Coronary artery (tissue), 2 donors: ENCODE measurements around the gene CFAP58.

ENCODE experiments used
- DNase-seq: peaks from one replicate; pipeline ENCODE4 v3.0.0-alpha.2; 2017; ENCODE audit warnings: low spot score
- H3K27ac ChIP-seq, 2 donors: fragments of 200-600 bp; sonication (generic); one replicate each; pipeline ENCODE4 v1.5.1; 2016 to 2019
- H3K4me3 ChIP-seq: fragments of 200-600 bp; sonication (generic); 2 replicates; pipeline ENCODE4 v1.5.1; 2016; ENCODE audit warnings: mild to moderate bottlenecking, moderate library complexity
- CTCF ChIP-seq: fragments of 200-600 bp; sonication (generic); IDR thresholded peaks from one replicate; pipeline ENCODE4 v1.5.1; 2019; ENCODE audit warnings: antibody characterized with exemption

The CFAP58 gene

GRCh38 chr10:104376784-104377300, 23.2 kb downstream of the CFAP58 start:
- H3K27ac ChIP-seq = no peak overlapping the region
- H3K4me3 ChIP-seq = no peak overlapping the region
- TF ChIP-seq CTCF = no peak
- no peak for DNase-seq

- TF ChIP-seq CTCF = no peak
- no peak overlapping the region for H3K27ac ChIP-seq
- H3K4me3 ChIP-seq = no peak overlapping the region
- no peak for DNase-seq
Observed at GRCh38 chr10:104380336-104380735, 26.7 kb downstream of the CFAP58 start.

DNA sequence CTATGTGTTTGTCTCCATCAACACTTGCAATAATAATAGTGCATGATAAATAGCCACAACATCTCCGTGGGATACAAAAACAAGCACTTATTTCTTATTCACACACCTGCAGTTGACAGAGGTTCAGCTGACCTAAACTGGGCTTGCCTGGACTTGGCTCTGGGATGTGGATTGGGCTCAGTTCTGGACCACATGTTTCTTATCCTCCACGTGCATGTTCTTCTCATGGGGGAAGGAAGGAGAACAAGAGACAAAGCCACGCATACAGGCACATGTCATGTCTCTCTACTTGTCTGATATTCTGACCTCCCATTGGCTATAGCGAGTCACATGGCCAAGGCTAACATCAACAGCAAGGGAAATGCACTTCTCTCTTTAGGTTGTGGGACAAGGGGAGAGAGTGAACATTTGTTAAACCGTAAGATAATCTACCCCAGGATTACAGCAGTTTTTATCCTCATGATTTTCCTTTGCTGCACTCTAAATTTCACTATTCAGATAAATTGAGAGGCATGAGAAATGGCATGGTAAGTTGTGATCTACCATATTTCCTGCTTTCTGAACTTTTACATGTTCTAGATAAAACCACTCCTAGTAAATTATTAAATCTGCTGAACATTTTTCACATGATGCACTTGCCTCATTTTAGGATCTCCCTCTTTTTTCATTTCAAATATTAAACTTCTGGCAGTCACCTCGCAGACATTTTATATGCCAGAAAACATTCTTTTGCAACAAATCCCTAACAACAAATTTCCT, 33.7 kb downstream of the CFAP58 start:
- no peak overlapping the region for H3K4me3 ChIP-seq
- no peak for DNase-seq
- no peak for TF ChIP-seq CTCF

GRCh38 chr10:104388830-104389229, 35.2 kb downstream of the CFAP58 start:
- H3K27ac ChIP-seq = no peak overlapping the region
- no peak for DNase-seq
- H3K4me3 ChIP-seq = no peak overlapping the region
- no peak for TF ChIP-seq CTCF

More for the DNA sequence above, 33.7 kb downstream of the CFAP58 start:
- H3K27ac ChIP-seq = no peak overlapping the region

- Histone ChIP-seq H3K4me3 (no peak overlapping the region), H3K27ac (no peak overlapping the region)
- TF ChIP-seq CTCF = no peak
- DNase-seq = no peak
Observed at GRCh38 chr10:104391150-104391968, 37.7 kb downstream of the CFAP58 start.

GRCh38 chr10:104391969-104392296, 38.3 kb downstream of the CFAP58 start:
- TF ChIP-seq CTCF = no peak
- H3K27ac ChIP-seq = no peak overlapping the region
- DNase-seq = no peak

More at GRCh38 chr10:104391969-104392296, 38.3 kb downstream of the CFAP58 start:
- no peak overlapping the region for H3K4me3 ChIP-seq
